Osteoblast (primary cell): ENCODE measurements around the gene APAF1. TPM values are rescaled to one million over a fixed set of nuclear protein-coding genes. Genes with fewer than 3 reads are reported as not detected.

Source experiments
- DNase-seq: peaks from one replicate; pipeline ENCODE4 v3.0.0; 2011; ENCODE audit warnings: low spot score, mixed read lengths; ENCODE audit not compliant: insufficient read length; ENCODE audit errors: missing footprints
- H2AFZ ChIP-seq: 2 replicates; pipeline ENCODE4 v1.6.0; 2011; ENCODE audit warnings: mild to moderate bottlenecking, low read length
- H3K27ac ChIP-seq: 2 replicates; pipeline ENCODE4 v1.5.1; 2011; ENCODE audit warnings: mild to moderate bottlenecking, low read depth, low read length, moderate library complexity
- H3K27me3 ChIP-seq: 2 replicates; pipeline ENCODE4 v1.6.0; 2012; ENCODE audit warnings: mild to moderate bottlenecking, control low read depth, inconsistent platforms, low read length, moderate library complexity; ENCODE audit not compliant: insufficient read depth
- H3K36me3 ChIP-seq: 2 replicates; pipeline ENCODE4 v1.5.1; 2011; ENCODE audit warnings: mild to moderate bottlenecking, low read length, control low read depth, moderate library complexity; ENCODE audit not compliant: insufficient read depth
- H3K4me1 ChIP-seq: 2 replicates; pipeline ENCODE4 v1.5.1; 2011; ENCODE audit warnings: mild to moderate bottlenecking, low read length, control low read depth, moderate library complexity; ENCODE audit not compliant: insufficient read depth
- H3K4me2 ChIP-seq: 2 replicates; pipeline ENCODE4 v1.6.0; 2011; ENCODE audit warnings: mild to moderate bottlenecking, low read length; ENCODE audit not compliant: insufficient read depth
- H3K4me3 ChIP-seq: fragments of 200-600 bp; sonication (generic); 3 replicates; pipeline ENCODE4 v1.5.1; 2012; ENCODE audit warnings: mild to moderate bottlenecking, low read length, inconsistent platforms; ENCODE audit not compliant: insufficient read depth
- H3K79me2 ChIP-seq: 2 replicates; pipeline ENCODE4 v1.6.0; 2012; ENCODE audit warnings: mild to moderate bottlenecking, low read length, control low read depth, inconsistent platforms; ENCODE audit not compliant: insufficient read depth
- H3K9me3 ChIP-seq: 2 replicates; pipeline ENCODE4 v1.5.1; 2011; ENCODE audit warnings: low read depth, low read length, control low read depth
- H4K20me1 ChIP-seq: 2 replicates; pipeline ENCODE4 v1.6.0; 2012; ENCODE audit warnings: mild to moderate bottlenecking, low read length, control low read depth; ENCODE audit not compliant: insufficient read depth
- CTCF ChIP-seq: IDR thresholded peaks from 2 replicates; pipeline ENCODE4 v1.5.1; 2011; ENCODE audit warnings: mild to moderate bottlenecking, low read depth, low read length, moderate library complexity; ENCODE audit errors: extremely low read depth
- total RNA-seq: library from RNA; depleted of rRNA; stranded (reverse); fragments of >200 nt; gene quantifications from 2 replicates; pipeline ENCODE4 v1.2.3, GENCODE V29; 2012

APAF1 gene
- total RNA-seq, 1 donor: 15.2 TPM

- Histone ChIP-seq H3K27ac (no peak overlapping the region), H2AFZ (peak overlapping the region; percentile 89), H3K4me1 (peaks cover 3% of the 10 kb centered on the region), H3K79me2 (no peaks in the 10 kb centered on the region), H3K4me2 (peak overlapping the region; percentile 90), H3K4me3 (peak overlapping the region; percentile 74), H3K36me3 (no peaks in the 10 kb centered on the region), H4K20me1 (no peaks in the 10 kb centered on the region), H3K9me3 (no peaks in the 10 kb centered on the region), H3K27me3 (peaks cover 11% of the 10 kb centered on the region)
- no peak for TF ChIP-seq CTCF
- DNase-seq: peak; percentile 78
These were observed 100.7 kb downstream of the APAF1 start for GRCh38 chr12:98745578-98746391.

GRCh38 chr12:98748463-98748862 lies 103.4 kb downstream of the APAF1 start:
- peaks cover 15% of the 10 kb centered on the region for H3K4me1 ChIP-seq
- no peak overlapping the region for H2AFZ ChIP-seq
- no peak overlapping the region for H3K27ac ChIP-seq
- H3K9me3 ChIP-seq: no peaks in the 10 kb centered on the region
- H3K27me3 ChIP-seq: peaks cover 11% of the 10 kb centered on the region
- H3K36me3 ChIP-seq: no peaks in the 10 kb centered on the region
- H3K79me2 ChIP-seq: no peaks in the 10 kb centered on the region
- H4K20me1 ChIP-seq: no peaks in the 10 kb centered on the region
- TF ChIP-seq CTCF: no peak
- H3K4me3 ChIP-seq: no peak overlapping the region
- DNase-seq: no peak
- no peak overlapping the region for H3K4me2 ChIP-seq

- TF ChIP-seq CTCF: no peak
- Histone ChIP-seq H3K27ac (no peak overlapping the region), H3K27me3 (peaks cover 11% of the 10 kb centered on the region), H3K4me1 (peaks cover 31% of the 10 kb centered on the region), H2AFZ (no peak overlapping the region), H4K20me1 (no peaks in the 10 kb centered on the region), H3K9me3 (no peaks in the 10 kb centered on the region), H3K4me2 (no peak overlapping the region), H3K4me3 (no peak overlapping the region), H3K36me3 (no peaks in the 10 kb centered on the region), H3K79me2 (no peaks in the 10 kb centered on the region)
- DNase-seq: no peak
These were observed 105.4 kb downstream of the APAF1 start for GRCh38 chr12:98750511-98750910.

GRCh38 chr12:98751580-98752115 lies 106.6 kb downstream of the APAF1 start:
- peaks cover 30% of the 10 kb centered on the region for H3K4me1 ChIP-seq
- no peak overlapping the region for H2AFZ ChIP-seq
- no peak overlapping the region for H3K27ac ChIP-seq
- no peaks in the 10 kb centered on the region for H4K20me1 ChIP-seq
- H3K9me3 ChIP-seq: no peaks in the 10 kb centered on the region
- no peaks in the 10 kb centered on the region for H3K79me2 ChIP-seq
- H3K4me3 ChIP-seq: no peak overlapping the region
- peaks cover 2% of the 10 kb centered on the region for H3K27me3 ChIP-seq
- no peak overlapping the region for H3K4me2 ChIP-seq
- no peak for DNase-seq
- TF ChIP-seq CTCF: no peak
- H3K36me3 ChIP-seq: no peaks in the 10 kb centered on the region
